Inflammatory macrophage treated with lipopolysaccharide for 1 hour (primary cell): ENCODE data around the gene EHD4.

ENCODE experiments used
- DNase-seq, 2 donors: peaks; one replicate each; pipeline ENCODE4 v3.0.0-alpha.2; 2020 to 2022

The EHD4 gene

GRCh38 chr15:41876007-41876406 lies 96.3 kb downstream of the EHD4 start:
- DNase-seq, result no peak

GRCh38 chr15:41874736-41875135 lies 97.6 kb downstream of the EHD4 start:
- DNase-seq, result no peak

GRCh38 chr15:41873711-41874110 lies 98.6 kb downstream of the EHD4 start:
- no peak for DNase-seq

GRCh38 chr15:41872166-41872747 lies 100.1 kb downstream of the EHD4 start:
- DNase-seq, result no peak

- DNase-seq, result no peak
Observed at GRCh38 chr15:41871175-41871905, 101.0 kb downstream of the EHD4 start.

GRCh38 chr15:41870689-41871081 lies 101.7 kb downstream of the EHD4 start:
- DNase-seq, result no peak

DNA sequence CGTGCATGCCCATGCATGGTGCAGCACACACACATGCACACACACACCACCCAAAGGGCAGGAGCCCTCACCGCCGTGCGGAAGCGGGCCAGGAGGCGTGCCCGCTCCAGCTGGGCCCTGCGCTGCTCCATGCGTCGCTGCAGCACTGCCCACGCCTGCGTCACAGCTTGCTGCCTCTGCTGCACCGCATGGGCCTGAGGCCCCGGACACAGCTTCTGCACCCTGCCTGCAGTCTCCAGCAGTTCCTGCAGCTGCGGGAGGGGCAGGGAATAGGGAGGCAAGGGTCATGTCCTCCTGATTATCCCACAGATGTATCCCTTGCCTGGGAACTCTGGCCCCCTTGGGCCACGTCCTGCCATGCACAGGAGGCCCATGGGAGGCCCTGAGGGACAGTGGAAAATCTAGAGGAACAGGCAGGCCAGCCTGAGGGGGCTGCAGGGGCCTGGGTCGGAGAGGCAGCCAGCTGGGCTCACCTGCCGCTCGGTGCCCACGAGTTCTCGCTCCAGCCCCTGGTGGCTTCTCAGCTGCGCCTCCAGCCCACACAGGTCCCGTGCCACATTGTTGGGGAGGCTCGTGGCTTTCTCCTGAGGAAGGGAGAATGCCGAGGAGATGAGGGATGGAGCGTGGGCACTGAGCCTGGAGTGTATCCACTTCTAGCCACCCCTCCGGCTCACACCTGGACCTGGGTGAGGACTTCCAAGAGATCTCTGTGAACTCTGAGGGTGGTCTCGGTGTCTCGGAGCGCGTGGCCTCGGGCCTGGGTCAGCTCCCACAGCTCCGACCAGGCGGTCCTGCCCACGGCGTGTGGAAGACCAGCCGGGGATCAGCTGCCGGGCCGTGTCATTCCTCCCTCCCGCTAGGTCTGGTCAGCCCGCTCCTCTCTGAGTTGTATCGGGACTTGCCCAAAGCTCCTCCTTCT lies 102.3 kb downstream of the EHD4 start:
- DNase-seq, result no peak

- DNase-seq, result no peak
Observed at GRCh38 chr15:41868321-41868720, 104.0 kb downstream of the EHD4 start.

DNA sequence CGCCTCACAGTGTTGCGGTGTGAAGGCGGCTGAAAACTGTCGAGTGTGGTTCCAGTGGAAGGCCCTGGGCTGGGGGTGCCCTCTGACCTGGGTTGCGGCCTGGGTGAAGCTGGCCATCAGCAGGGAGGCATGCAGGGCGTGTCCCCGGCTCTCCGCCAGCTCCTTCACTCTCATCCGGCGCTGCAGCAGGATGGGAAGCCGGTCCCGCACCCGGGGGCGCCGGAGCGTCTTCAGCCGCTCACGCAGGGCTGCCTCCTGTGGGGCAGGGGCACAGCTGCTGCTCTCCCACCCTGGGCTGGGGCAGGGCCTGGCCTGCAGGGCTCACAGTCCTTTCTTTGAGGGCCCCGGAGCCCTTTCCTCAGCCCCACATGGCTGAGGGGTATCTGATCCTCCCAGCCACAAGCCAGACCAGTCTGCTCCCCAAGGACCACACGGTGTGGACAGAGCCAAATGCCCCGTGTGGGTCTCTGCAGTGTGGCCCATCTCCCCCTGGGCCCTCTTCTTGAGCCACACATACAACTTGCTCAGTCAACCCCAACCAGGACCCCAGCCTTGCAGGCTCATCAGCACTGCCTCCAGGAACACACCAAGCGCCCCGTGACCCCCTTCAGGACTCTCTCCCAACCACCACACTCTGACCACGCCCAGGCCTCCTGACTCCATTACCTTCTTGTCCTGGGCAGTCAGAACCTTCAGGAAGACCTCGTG lies 105.3 kb downstream of the EHD4 start:
- no peak for DNase-seq

DNA sequence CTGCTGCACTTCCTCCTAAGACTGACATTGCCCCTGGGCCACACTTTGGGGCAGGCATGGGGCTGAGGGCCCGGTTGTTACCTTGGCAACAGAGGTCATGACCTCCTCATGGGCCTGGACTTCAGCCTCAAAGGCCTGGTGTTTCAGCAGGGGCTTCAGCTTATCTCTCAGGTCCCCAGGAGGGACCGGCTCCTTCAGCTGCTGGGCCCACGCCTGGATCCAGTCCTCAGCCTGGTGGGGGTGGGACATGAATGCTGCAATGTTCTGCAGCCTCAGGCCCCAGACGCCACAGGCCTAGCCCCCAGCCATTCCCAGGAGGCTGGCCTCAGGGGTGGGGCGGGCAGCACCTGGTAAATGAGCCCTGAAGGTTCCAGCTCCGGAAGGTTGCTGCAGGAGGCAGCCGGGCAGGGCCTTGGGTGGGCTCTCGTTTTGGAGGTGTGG lies 106.1 kb downstream of the EHD4 start:
- DNase-seq, result no peak

- no peak for DNase-seq
Observed at GRCh38 chr15:41865490-41866055, 106.8 kb downstream of the EHD4 start.

- DNase-seq, result no peak
Observed at GRCh38 chr15:41862515-41863116, 109.7 kb downstream of the EHD4 start.

DNA sequence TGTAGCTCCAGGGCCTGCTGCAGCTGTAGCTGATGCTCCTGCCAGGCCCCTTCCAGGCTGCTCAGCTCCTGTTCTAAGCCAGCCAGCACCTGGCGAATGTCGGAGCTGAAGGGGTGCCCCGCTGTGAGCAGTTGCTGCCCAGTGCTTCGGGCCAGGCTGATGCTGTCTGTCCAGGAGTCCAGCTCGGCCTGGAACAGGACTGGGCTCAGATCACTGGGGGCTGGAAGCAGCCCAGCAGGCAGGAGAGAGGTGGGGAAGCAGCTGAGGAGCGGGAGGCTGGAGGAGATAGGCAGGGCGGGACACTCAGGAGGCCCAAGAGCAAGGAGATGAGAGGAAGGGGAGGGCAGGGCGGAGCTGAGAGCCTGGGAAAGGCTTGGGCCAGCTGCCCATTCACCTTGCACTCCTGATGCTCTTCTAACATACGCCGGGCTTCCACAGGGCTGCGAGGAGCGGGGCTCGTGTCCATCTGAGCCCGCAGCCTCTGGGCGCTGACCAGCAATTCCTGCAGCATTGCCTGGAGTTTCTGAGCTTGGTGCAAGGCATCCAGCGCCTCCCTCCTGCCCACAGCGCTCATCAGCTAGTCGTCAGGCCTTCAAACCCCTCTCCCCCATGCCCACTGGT lies 110.5 kb downstream of the EHD4 start:
- no peak for DNase-seq

- DNase-seq, result peak; percentile 31 to 37
Observed at GRCh38 chr15:41860049-41860828, 112.1 kb downstream of the EHD4 start.

DNA sequence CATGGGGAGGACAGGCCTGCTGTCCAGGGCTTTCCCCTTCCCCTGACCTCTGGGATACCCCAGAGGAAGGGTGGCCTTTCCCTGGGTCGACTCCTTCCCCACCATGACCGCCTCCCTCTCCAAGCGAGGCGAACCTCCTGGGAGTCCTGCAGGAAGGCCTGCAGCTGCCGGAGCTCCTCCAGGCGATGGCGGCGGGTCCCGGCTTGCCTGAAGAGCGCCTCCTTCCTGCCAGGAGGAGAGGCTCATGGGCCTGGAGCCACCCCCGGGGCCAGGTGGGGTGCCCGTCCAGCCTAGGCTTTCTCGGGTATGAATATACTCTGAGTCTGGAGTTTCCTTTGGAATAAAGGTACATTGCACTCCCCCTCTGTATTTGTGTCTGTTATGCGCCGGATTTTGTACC lies 113.6 kb downstream of the EHD4 start:
- DNase-seq, result no peak

GRCh38 chr15:41857316-41857715 lies 115.0 kb downstream of the EHD4 start:
- DNase-seq, result no peak

DNA sequence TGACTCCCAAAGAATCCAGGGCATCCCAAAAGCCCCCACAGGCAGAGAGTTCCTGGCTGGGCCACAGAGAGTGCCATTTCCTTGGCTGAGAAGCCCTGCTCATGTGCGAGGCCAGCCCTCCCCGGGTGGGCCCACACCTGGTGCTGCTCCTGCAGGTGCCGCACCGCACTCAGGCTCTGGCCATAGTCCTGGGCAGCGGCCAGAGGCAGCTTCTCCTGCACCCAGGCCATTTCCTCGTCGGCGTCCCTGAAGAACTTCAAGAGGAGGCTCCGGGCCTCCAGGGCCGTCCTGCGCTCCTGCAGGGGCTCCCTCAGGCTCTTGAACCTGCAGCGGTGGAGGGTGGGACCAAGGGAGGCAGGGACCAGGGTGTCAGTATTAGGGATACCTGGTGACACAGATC lies 115.6 kb downstream of the EHD4 start:
- no peak for DNase-seq

DNA sequence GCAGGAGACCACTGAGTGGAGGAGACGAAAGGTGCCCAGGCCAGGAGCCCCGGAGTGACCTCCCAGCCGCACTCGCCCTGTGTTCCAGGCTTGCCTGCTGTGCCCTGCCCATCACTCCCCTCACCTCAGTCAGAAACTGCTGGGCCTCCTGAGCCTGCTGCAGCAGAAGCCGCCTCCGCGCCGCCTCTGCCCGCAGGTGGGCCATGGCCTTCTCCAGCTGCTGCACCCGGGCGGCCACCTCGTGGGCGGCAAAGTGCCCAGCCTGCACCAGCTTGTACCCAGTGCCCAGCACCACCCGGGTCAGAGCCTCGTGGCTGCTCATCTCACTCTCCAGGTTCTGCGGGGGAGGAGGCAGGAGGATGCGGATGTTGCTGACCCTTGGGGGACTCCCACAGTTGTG lies 116.1 kb downstream of the EHD4 start:
- no peak for DNase-seq

GRCh38 chr15:41855261-41855961 lies 116.9 kb downstream of the EHD4 start:
- DNase-seq, result no peak

- DNase-seq, result no peak
Observed at GRCh38 chr15:41854443-41854842, 117.9 kb downstream of the EHD4 start.
